ENCODE measurements around the gene UBXN11.
"Not testable (repeated sequence)": the region's sequence is repeated elsewhere in the genome, so short reads cannot be mapped to it uniquely, and the experiment has no call there.

Gene UBXN11

DNA sequence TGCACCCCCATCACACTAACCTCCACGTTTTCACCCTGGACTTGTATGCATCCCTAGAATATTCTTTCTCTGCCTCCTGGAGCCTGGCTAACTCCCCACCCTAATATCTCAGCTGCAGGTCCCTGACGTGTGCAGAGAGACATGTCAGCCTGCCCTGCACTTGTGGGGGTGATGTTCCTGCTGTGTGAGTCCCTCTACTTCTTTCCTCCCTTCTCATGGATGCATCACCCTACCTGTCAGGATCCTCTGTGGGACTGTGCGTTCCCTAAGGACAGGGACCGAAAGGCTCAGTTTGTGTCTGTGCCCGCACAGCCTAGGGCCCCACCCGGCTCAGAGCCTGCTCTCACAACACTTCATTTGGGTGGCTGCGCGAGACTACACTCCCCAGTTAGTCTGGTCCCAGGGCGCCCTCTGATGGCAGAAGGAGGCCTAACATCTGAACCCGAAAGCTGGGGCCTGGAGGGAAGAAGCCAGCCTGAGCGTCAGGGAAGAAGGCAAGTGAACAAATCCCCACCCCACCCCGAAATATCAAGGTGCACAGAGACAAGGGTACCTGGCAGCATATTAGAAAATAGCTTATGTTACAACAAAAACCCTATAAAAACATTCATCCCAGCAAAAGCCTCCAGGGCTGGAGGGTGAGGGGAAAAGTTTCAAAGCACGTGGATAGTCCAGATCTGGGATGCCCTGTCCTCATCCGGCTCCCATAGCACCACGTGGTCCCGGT is 15.0 kb upstream of the UBXN11 start:
- Histone ChIP-seq H3K27ac (ENCODE audit: insufficient read depth, low read depth, low read length, poor library complexity, severe bottlenecking) (no peak overlapping the region), H3K9me3 (ENCODE audit: control insufficient read depth, low read length) (no peaks in the 10 kb centered on the region), H3K4me3 (ENCODE audit: insufficient read depth, low read depth, low read length) (no peak overlapping the region), H3K27me3 (ENCODE audit: control insufficient read depth, insufficient read depth, low read length, poor library complexity, severe bottlenecking) (no peaks in the 10 kb centered on the region), H3K36me3 (ENCODE audit: control insufficient read depth, insufficient read depth, low read length) (peaks cover 4% of the 10 kb centered on the region), H3K4me1 (ENCODE audit: control insufficient read depth, insufficient read depth, low read length) (peaks cover 7% of the 10 kb centered on the region)
- 45 to 47% methylated on average over 15 to 16 of the region's 16 CpGs for WGBS, 2 experiments

DNA sequence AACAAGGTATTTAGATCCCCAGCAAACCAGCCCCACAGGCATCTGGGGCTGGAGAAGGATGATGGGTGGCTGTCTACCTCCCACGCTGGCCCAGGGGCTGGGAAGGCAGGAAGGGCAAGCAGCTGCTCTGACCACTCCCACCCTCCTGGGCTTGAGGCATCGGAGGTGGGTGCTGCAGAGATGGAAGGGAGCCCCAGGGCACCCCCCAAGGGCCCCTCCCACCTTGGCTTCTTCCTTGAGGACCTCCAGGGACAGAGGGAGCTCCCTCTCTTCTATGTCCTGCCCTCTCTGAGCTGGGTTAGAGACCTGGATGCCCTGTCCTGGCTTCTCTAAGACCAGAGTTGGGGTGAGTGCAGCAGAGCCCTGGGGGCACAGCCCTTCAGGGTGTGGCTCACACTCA is 14.5 kb upstream of the UBXN11 start:
- H3K27me3 ChIP-seq (ENCODE audit: control insufficient read depth, insufficient read depth, low read length, poor library complexity, severe bottlenecking): no peaks in the 10 kb centered on the region
- H3K4me1 ChIP-seq (ENCODE audit: control insufficient read depth, insufficient read depth, low read length): peaks cover 7% of the 10 kb centered on the region
- WGBS, 2 experiments: 89 to 93% methylated on average over 2 of the region's 2 CpGs
- no peaks in the 10 kb centered on the region for H3K9me3 ChIP-seq (ENCODE audit: control insufficient read depth, low read length)
- no peak overlapping the region for H3K27ac ChIP-seq (ENCODE audit: insufficient read depth, low read depth, low read length, poor library complexity, severe bottlenecking)
- no peak overlapping the region for H3K4me3 ChIP-seq (ENCODE audit: insufficient read depth, low read depth, low read length)
- H3K36me3 ChIP-seq (ENCODE audit: control insufficient read depth, insufficient read depth, low read length): peaks cover 4% of the 10 kb centered on the region

DNA sequence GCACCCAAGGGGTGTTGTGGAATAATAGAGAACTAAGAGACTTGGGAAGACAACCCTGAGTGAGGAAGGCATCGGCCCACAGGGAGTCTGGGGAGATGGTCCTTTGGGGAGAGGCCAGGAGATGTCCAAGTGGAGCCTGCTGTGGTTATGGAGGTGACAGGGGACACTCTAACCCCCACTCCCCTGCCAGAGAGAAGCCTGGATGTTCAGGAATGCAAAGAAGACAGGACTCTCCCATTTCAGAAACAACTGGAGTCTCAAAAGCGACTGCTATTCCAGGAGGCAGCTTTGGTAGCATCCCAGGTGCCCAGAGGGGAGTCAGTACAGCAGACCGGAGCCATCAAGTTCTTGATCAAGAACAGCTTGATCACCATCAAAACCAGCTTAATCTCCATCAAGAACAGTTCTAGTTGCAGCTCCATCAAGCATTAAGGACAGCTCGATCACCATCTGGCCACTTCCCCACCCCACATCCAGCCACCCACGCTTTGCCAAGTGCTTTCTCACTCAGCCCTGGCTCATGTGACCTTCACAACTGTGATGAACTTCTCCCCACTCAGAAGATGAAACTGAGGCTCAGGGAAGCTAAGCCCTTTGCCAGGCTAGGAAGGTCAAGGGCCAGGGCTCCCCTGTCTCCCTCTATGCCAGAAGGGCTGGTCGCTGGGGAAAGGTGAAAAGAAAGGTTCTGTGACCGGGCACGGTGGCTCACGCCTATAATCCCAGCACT is 12.1 kb upstream of the UBXN11 start:
- no peaks in the 10 kb centered on the region for H3K27me3 ChIP-seq (ENCODE audit: control insufficient read depth, insufficient read depth, low read length, poor library complexity, severe bottlenecking)
- peaks cover 7% of the 10 kb centered on the region for H3K4me1 ChIP-seq (ENCODE audit: control insufficient read depth, insufficient read depth, low read length)
- WGBS, 2 experiments: 89 to 94% methylated on average over 9 of the region's 9 CpGs
- no peaks in the 10 kb centered on the region for H3K36me3 ChIP-seq (ENCODE audit: control insufficient read depth, insufficient read depth, low read length)
- no peak overlapping the region for H3K4me3 ChIP-seq (ENCODE audit: insufficient read depth, low read depth, low read length)
- no peak overlapping the region for H3K27ac ChIP-seq (ENCODE audit: insufficient read depth, low read depth, low read length, poor library complexity, severe bottlenecking)
- no peaks in the 10 kb centered on the region for H3K9me3 ChIP-seq (ENCODE audit: control insufficient read depth, low read length)

DNA sequence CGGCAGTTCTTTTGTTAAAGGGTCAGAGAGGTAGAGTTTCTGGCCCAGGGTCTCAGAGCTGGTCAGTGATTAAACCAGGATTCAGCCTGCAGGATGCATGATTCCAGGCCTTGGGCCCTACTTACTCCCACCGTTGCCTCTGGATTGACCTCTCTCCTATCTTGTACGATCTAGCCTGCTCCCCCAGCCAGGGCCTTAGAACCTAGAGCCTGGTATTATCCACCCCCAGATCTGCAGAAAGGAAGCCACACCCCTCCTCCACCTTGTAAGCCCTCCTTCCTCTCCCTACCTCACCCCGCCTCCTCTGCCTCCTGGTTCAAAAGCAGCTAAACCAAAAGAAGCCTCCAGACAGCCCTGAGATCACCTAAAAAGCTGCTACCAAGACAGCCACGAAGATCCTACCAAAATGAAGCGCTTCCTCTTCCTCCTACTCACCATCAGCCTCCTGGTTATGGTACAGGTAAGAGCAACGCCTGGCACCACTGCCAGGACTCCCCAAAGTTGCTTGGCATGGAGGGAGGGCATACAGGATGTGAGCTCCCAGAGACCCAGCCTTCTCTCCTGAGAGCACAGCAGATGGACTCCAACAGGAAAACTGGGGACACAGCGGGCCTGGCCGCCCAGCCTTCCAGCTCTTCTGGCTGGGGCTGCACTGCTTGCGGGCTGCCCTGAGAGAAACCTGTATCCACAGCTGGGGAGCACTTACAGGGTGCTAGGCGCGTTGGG is 11.3 kb upstream of the UBXN11 start, which contains the start of gene CD52:
Gene CD52, plus strand, starts transcription at position 347 of the 726 bp plus-strand sequence. Its CDS starts 60 bp downstream, at position 407.
- Histone ChIP-seq H3K27ac (ENCODE audit: insufficient read depth, low read depth, low read length, poor library complexity, severe bottlenecking) (no peak within 1 kb of the TSS), H3K9me3 (ENCODE audit: control insufficient read depth, low read length) (no peaks in the 10 kb centered on the region), H3K4me1 (ENCODE audit: control insufficient read depth, insufficient read depth, low read length) (peaks cover 7% of the 10 kb centered on the region), H3K4me3 (ENCODE audit: insufficient read depth, low read depth, low read length) (no peak within 1 kb of the TSS), H3K36me3 (ENCODE audit: control insufficient read depth, insufficient read depth, low read length) (no peaks in the 10 kb centered on the region), H3K27me3 (ENCODE audit: control insufficient read depth, insufficient read depth, low read length, poor library complexity, severe bottlenecking) (no peaks in the 10 kb centered on the region)
- WGBS, 2 experiments: 78% methylated on average over 12 of the region's 12 CpGs

DNA sequence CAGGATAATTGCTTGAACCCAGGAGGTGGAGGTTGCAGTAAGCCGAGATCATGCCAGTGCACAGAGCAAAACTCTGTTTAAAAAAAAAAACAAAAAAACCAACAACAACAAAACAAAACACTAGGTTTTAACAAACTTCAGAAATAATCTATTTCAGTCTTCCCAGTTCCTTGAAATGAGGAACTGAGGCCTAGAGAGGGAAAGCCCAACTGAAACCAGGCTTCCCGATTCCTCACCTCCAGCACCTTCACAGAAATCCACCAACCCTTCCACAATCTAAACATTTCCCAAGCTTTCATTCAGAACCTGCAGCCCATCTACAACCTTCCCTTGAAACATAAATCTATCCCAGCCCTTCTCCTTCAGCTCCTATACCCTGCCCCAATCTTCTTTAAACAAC is 10.7 kb upstream of the UBXN11 start:
- no peak overlapping the region for H3K27ac ChIP-seq (ENCODE audit: insufficient read depth, low read depth, low read length, poor library complexity, severe bottlenecking)
- no peaks in the 10 kb centered on the region for H3K36me3 ChIP-seq (ENCODE audit: control insufficient read depth, insufficient read depth, low read length)
- peaks cover 7% of the 10 kb centered on the region for H3K4me1 ChIP-seq (ENCODE audit: control insufficient read depth, insufficient read depth, low read length)
- H3K27me3 ChIP-seq (ENCODE audit: control insufficient read depth, insufficient read depth, low read length, poor library complexity, severe bottlenecking): no peaks in the 10 kb centered on the region
- no peaks in the 10 kb centered on the region for H3K9me3 ChIP-seq (ENCODE audit: control insufficient read depth, low read length)
- 85 to 96% methylated on average over 2 of the region's 2 CpGs for WGBS, 2 experiments
- no peak overlapping the region for H3K4me3 ChIP-seq (ENCODE audit: insufficient read depth, low read depth, low read length)

DNA sequence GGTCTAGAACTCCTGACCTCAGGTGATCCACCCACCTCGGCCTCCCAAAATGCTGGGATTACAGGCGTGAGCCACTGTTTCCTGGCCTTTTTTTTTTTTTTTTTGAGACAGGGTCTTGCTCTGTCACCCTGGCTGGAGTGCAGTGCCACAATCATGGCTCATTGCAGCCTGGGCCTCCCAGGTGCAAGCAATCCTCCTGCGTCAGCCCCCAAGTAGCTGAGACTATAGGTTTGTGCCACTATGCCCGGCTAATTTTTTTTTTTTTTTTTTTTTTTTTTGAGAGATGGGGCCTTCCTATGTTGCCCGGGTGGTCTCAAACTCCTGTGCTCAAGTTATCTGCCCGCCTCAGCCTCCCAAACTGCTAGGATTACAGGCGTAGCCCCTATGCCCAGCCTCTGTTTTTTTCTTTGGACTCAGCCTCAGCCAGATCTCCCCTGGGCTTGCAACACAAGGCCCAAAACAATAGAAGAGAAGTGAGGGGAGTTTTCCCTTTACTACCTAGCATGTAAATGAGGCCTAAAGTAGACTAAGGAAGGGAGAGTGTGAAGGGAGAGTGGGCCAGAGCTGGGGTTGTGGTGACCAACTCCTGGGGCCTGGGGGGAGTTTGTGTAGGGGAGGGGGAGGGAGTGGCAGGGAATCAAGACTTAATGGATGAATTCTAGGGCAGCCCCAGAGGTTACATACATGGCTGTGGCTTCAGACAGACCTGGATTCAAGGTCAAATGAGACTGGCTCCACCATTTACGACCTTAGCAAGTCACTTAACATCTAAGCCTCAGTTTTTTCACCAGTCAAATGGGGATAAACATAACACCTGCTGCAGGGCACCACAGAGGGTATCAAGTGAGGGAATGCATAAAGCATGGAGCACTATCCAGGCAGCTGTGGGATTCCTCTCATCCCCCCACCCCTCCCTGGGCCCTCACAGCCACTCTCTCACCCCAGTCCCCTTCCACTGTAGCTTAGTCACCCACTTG is 9.7 kb upstream of the UBXN11 start:
- WGBS, 2 experiments: 83 to 92% methylated on average over 8 of the region's 8 CpGs
- no peak overlapping the region for H3K4me3 ChIP-seq (ENCODE audit: insufficient read depth, low read depth, low read length)
- peaks cover 7% of the 10 kb centered on the region for H3K4me1 ChIP-seq (ENCODE audit: control insufficient read depth, insufficient read depth, low read length)
- H3K9me3 ChIP-seq (ENCODE audit: control insufficient read depth, low read length): no peaks in the 10 kb centered on the region
- no peaks in the 10 kb centered on the region for H3K27me3 ChIP-seq (ENCODE audit: control insufficient read depth, insufficient read depth, low read length, poor library complexity, severe bottlenecking)
- no peak overlapping the region for H3K27ac ChIP-seq (ENCODE audit: insufficient read depth, low read depth, low read length, poor library complexity, severe bottlenecking)
- no peaks in the 10 kb centered on the region for H3K36me3 ChIP-seq (ENCODE audit: control insufficient read depth, insufficient read depth, low read length)

DNA sequence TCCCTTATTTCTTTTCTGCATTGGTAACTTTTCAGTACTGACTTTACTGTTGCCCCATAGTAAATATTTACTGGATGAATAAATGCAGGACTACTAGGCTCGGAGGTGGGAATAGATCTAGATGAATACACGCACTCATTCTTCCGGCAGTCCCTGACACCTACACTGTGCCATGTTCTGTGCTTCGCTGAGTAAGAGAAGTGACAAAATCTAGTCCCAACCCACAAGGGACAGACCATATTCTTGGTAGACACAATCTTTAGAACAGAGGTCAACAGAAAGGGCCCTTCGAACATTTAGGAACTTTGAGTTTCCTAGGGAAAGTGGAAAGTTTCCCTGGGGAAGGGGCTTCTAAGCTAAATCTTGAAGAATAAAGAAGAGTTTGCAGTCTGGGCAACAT is 8.1 kb upstream of the UBXN11 start:
- 94% methylated on average over 5 of the region's 5 CpGs for WGBS, 2 experiments

DNA sequence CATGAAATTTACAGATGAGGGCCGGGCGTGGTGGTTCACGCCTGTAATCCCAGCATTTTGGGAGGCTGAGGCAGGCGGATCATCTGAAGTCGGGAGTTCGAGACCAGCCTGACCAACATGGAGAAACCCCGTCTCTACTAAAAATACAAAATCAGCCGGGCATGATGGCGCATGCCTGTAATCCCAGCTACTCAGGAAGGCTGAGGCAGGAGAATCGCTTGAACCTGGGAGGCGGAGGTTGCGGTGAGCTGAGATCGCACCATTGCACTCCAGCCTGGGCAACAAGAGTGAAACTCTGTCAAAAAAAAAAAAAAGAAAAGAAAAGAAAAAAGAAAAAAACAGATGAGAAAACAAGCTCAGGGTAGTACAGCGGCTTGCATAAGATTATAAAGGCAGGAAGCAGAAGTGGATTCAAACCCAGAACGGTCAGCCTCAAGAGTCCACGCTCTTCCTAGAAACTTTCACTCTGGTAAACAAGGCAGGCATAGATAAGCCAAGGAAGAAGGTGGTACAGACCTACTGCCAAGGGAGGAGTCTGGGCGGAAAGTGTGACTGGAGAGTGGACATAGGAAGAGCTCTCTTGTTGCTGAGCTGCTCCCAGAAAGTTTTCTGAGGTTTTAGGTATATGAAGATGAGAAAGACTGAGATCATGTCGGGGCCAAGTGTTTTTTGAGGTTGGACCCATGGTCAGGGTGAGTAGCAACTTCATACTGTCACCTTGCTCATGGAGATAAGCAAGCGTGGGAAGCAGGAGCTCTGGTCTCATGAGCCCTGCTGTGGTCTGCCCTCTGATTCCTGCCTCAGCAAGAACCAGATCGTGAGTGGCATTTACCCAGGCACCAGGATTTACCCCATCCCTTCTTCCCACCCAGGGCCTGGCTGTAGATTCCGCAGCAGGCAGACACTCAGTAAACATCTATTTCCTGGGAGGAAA is 1.8 kb upstream of the UBXN11 start:
- H3K27ac ChIP-seq (ENCODE audit: insufficient read depth, low read depth, low read length, poor library complexity, severe bottlenecking); H3K4me1 ChIP-seq (ENCODE audit: control insufficient read depth, insufficient read depth, low read length); H3K27me3 ChIP-seq (ENCODE audit: control insufficient read depth, insufficient read depth, low read length, poor library complexity, severe bottlenecking); H3K4me3 ChIP-seq (ENCODE audit: insufficient read depth, low read depth, low read length); H3K36me3 ChIP-seq (ENCODE audit: control insufficient read depth, insufficient read depth, low read length); H3K9me3 ChIP-seq (ENCODE audit: control insufficient read depth, low read length): not testable (repeated sequence)
- 90 to 91% methylated on average over 21 of the region's 21 CpGs for WGBS, 2 experiments

More for the DNA sequence above, 8.1 kb upstream of the UBXN11 start:
- Histone ChIP-seq H3K9me3 (ENCODE audit: control insufficient read depth, low read length) (no peaks in the 10 kb centered on the region), H3K4me3 (ENCODE audit: insufficient read depth, low read depth, low read length) (no peak overlapping the region), H3K27me3 (ENCODE audit: control insufficient read depth, insufficient read depth, low read length, poor library complexity, severe bottlenecking) (no peaks in the 10 kb centered on the region), H3K27ac (ENCODE audit: insufficient read depth, low read depth, low read length, poor library complexity, severe bottlenecking) (no peak overlapping the region), H3K36me3 (ENCODE audit: control insufficient read depth, insufficient read depth, low read length) (no peaks in the 10 kb centered on the region), H3K4me1 (ENCODE audit: control insufficient read depth, insufficient read depth, low read length) (peaks cover 7% of the 10 kb centered on the region)

DNA sequence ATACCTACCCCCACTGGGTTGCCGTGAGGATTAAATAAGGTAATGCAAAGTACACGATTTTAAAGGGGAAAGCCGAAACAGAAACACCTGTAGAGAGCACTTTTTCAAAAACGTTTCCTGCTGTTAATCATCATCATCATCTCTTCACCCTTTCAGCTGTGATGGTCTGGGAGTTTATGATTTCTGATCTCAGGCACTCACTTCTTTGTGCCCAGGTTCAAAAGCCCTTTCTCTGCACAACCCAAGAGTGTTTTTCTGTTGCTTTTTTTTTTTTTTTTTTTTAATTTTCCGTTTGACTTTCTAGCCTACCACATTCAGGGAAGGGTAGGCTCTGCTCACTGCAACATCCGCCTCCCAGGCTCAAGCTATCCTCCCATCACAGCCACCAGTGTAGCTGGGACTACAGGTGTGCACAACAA is 936 bp upstream of the UBXN11 start:
- no peak overlapping the region for H3K27ac ChIP-seq (ENCODE audit: insufficient read depth, low read depth, low read length, poor library complexity, severe bottlenecking)
- H3K9me3 ChIP-seq (ENCODE audit: control insufficient read depth, low read length): no peaks in the 10 kb centered on the region
- peaks cover 3% of the 10 kb centered on the region for H3K4me1 ChIP-seq (ENCODE audit: control insufficient read depth, insufficient read depth, low read length)
- no peaks in the 10 kb centered on the region for H3K27me3 ChIP-seq (ENCODE audit: control insufficient read depth, insufficient read depth, low read length, poor library complexity, severe bottlenecking)
- no peak overlapping the region for H3K4me3 ChIP-seq (ENCODE audit: insufficient read depth, low read depth, low read length)
- 78 to 81% methylated on average over 6 of the region's 6 CpGs for WGBS, 2 experiments
- no peaks in the 10 kb centered on the region for H3K36me3 ChIP-seq (ENCODE audit: control insufficient read depth, insufficient read depth, low read length)

Data from ectodermal cell (in vitro differentiated cells).